BE2C (cell line): ENCODE data around the gene RNF215.

ENCODE experiments used
- DNase-seq: peaks from one replicate; pipeline ENCODE4 v3.0.0-alpha.2; 2020
- H3K27me3 ChIP-seq: fragments of 250-450 bp; sonication (Bioruptor Pico); 2 replicates; pipeline ENCODE4 v1.5.1; 2020; ENCODE audit warnings: mild to moderate bottlenecking
- H3K36me3 ChIP-seq: fragments of 250-450 bp; sonication (Bioruptor Pico); 2 replicates; pipeline ENCODE4 v1.5.1; 2020; ENCODE audit warnings: mild to moderate bottlenecking
- H3K4me1 ChIP-seq: fragments of 250-450 bp; sonication (Bioruptor Pico); 2 replicates; pipeline ENCODE4 v1.5.1; 2020
- H3K4me3 ChIP-seq: 2 replicates; pipeline ENCODE4 v1.5.1; 2011; ENCODE audit warnings: low read depth, low read length
- H3K9me3 ChIP-seq: fragments of 250-450 bp; sonication (Bioruptor Pico); 2 replicates; pipeline ENCODE4 v1.5.1; 2020
- TF ChIP-seq, protein P1 (sequence below): IDR thresholded peaks from 2 replicates; pipeline ENCODE4 v1.5.1; 2012; ENCODE audit warnings: mild to moderate bottlenecking, low read depth, low read length

Gene RNF215

DNA sequence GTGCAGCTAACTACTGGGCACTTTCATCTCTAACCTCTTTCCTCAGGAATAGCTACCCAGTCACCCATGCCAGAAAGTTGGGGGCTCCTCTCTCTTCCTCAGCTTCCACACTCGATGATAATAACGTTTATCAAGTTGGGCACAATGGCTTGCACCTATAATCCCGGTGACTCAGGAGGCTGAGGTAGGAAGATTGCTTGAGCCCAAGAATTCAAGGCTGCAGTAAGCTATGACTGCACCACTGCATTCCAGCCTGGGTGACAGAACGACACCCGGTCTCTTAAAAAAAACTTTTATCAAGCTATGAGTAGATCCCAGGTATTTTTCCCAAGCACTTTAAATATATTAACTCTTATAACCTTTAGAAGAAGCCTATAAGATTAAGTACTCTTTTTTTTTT is 32.6 kb downstream of the RNF215 start:
- H3K4me1 ChIP-seq, result no peaks in the 10 kb centered on the region
- no peaks in the 10 kb centered on the region for H3K9me3 ChIP-seq
- H3K27me3 ChIP-seq, result no peaks in the 10 kb centered on the region
- H3K36me3 ChIP-seq, result peaks cover 29% of the 10 kb centered on the region
- H3K4me3 ChIP-seq, result no peak overlapping the region
- TF ChIP-seq, protein P1, sequence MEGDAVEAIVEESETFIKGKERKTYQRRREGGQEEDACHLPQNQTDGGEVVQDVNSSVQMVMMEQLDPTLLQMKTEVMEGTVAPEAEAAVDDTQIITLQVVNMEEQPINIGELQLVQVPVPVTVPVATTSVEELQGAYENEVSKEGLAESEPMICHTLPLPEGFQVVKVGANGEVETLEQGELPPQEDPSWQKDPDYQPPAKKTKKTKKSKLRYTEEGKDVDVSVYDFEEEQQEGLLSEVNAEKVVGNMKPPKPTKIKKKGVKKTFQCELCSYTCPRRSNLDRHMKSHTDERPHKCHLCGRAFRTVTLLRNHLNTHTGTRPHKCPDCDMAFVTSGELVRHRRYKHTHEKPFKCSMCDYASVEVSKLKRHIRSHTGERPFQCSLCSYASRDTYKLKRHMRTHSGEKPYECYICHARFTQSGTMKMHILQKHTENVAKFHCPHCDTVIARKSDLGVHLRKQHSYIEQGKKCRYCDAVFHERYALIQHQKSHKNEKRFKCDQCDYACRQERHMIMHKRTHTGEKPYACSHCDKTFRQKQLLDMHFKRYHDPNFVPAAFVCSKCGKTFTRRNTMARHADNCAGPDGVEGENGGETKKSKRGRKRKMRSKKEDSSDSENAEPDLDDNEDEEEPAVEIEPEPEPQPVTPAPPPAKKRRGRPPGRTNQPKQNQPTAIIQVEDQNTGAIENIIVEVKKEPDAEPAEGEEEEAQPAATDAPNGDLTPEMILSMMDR, result no peak
- DNase-seq, result no peak

DNA sequence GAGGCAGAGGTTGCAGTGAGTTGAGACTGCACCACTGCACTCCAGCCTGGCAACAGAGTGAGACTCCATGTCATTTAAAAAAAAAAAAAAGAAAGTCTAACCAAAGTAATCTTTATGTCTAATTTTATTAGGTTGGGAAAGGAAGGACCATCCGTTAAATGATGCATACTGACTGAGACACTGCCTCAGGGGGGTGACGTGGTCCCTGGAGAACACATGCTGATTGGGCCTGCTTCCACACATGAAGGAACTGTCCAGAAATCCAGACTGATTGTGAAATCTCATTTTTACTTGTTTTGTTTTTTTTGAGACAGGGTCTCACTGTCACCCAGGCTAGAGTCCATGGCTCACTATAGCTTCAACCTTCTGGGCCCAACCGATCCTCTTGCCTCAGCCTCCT is 36.0 kb downstream of the RNF215 start:
- Histone ChIP-seq H3K4me1 (no peaks in the 10 kb centered on the region), H3K4me3 (no peak overlapping the region), H3K36me3 (peaks cover 48% of the 10 kb centered on the region), H3K27me3 (no peaks in the 10 kb centered on the region), H3K9me3 (no peaks in the 10 kb centered on the region)
- TF ChIP-seq, protein P1, result no peak
- no peak for DNase-seq

DNA sequence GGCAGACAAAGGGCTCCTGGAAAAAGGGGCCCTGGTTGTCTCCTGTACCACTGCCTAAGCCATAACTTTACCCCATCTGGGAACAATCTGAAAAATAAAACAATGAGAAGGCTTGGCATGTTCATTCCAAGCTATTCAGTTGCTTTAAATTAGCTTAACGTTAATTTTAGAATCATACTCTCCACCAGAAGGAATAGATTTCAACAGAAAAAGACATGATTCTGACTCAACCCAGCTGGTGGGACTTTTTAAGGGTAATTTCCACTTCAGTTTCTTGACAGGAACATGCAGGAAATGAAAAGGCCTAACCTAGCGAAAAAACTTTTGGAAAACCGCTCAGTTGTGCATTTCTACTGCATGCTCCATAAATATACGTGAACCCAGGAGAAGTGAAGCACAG is 38.4 kb downstream of the RNF215 start:
- Histone ChIP-seq H3K36me3 (peaks cover 72% of the 10 kb centered on the region), H3K4me3 (no peak overlapping the region), H3K4me1 (no peaks in the 10 kb centered on the region), H3K9me3 (no peaks in the 10 kb centered on the region), H3K27me3 (no peaks in the 10 kb centered on the region)
- TF ChIP-seq, protein P1, result no peak
- no peak for DNase-seq

DNA sequence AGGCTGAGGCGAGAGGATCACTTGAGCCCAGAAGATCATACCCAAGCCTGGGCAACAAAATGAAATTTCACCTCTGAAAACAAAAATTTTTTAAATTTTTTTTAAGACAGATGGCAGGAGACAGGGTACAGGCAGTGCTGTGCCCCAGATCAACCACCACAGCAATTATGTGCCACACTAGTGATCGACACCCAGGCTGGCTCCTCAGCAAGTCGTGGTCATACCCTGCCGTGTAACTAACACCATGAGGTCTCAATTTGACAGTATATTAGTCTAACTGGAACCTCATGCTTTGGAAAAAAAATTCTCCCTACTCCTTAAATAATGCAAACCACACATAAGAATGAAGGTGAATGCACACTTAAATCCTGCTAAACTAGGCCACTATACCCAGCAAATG is 38.8 kb downstream of the RNF215 start:
- DNase-seq, result no peak
- no peaks in the 10 kb centered on the region for H3K4me1 ChIP-seq
- TF ChIP-seq, protein P1, result no peak
- H3K36me3 ChIP-seq, result peaks cover 76% of the 10 kb centered on the region
- no peaks in the 10 kb centered on the region for H3K9me3 ChIP-seq
- no peak overlapping the region for H3K4me3 ChIP-seq
- H3K27me3 ChIP-seq, result no peaks in the 10 kb centered on the region

DNA sequence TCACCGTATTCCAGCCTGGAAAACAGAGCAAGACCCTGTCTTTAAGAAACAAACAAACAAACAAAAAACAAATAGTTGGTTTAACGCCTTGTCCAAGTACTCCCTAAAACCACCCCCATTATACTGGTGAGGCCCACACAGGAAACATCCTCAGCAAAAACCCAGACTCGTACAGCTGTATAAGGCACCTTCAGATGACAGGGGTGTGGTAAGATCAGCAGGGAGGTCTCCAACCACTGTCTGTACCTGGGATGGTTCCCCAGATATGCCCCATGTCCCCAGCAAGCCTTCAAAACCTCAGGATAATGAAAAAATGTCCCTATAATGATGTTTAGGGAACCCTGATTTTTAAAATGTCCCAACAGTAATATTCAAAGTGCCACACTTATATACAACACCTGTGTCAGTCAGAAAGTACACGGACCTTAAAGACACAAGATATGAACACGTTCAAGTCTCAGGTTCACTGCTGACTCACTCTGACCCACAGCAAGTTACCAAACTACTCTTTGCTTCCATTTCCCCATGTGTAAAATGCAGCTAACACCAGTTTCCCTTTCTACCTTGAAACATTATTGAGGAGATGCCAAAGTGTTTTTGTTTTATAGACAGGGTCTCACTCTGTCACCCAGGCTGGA is 39.8 kb downstream of the RNF215 start:
- TF ChIP-seq, protein P1, result no peak
- no peak overlapping the region for H3K4me3 ChIP-seq
- H3K4me1 ChIP-seq, result no peaks in the 10 kb centered on the region
- no peak for DNase-seq
- H3K27me3 ChIP-seq, result no peaks in the 10 kb centered on the region
- peaks cover 77% of the 10 kb centered on the region for H3K36me3 ChIP-seq
- no peaks in the 10 kb centered on the region for H3K9me3 ChIP-seq

DNA sequence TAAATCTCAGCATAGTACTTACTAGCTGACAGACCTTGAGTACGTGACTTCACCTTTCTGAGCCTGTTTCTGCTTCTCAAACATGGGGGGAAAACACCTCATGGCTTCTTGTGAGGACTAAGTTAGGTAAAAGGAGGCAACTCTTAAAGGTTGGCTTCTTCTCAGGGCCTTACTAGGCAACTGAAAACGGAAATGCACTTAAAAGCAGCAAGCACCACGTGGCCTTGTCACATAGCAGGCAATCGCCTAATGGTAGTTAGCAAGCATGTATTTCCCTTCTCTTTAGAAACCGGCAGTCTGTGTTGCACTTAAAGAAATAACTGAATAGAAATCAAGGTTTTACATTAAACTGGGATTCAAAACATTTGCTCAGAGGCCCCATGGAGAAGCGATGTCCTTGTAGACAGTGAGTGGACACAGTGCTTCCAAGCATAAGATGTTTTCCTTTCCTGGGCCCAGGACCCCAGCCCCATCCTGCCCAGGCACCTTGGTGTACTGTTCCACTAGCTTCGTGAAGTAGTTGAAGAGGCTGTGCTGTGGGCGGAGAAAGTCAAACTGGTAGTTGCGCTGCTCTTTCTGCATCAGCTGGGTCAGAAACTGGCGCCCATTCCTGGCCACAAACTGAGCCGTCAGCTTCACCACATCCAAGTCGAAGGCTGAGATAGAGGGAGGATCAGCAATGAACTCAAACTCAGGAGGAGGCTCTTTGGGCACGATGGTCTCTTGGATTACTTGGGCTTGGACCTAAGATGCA is 42.6 kb downstream of the RNF215 start:
- H3K27me3 ChIP-seq, result no peaks in the 10 kb centered on the region
- H3K9me3 ChIP-seq, result no peaks in the 10 kb centered on the region
- TF ChIP-seq, protein P1, result no peak
- no peak overlapping the region for H3K4me3 ChIP-seq
- H3K4me1 ChIP-seq, result no peaks in the 10 kb centered on the region
- DNase-seq, result no peak
- H3K36me3 ChIP-seq, result peaks cover 82% of the 10 kb centered on the region
